HG03135 (cell line): ENCODE data around the gene PPP2R3B.
A peak's percentile ranks its signal among the peaks of the same experiment; 100 is the strongest.
"Not testable (repeated sequence)": the region's sequence is repeated elsewhere in the genome, so short reads cannot be mapped to it uniquely, and the experiment has no call there.

Experiments used
- ATAC-seq: cut with Tn5 transposase; IDR thresholded peaks from one replicate; pipeline ENCODE4 v1.9.1; 2021; ENCODE audit warnings: mild to moderate bottlenecking, moderate library complexity; ENCODE audit not compliant: unreplicated experiment

Gene PPP2R3B

GRCh38 chrX:404656-405055 is 17.9 kb upstream of the PPP2R3B start:
- ATAC-seq: no peak

GRCh38 chrX:402857-403256 is 16.1 kb upstream of the PPP2R3B start:
- ATAC-seq: no peak

GRCh38 chrX:400258-400657 is 13.6 kb upstream of the PPP2R3B start:
- ATAC-seq: no peak

- ATAC-seq: no peak
Measured at GRCh38 chrX:397575-397974, 10.9 kb upstream of the PPP2R3B start.

- no peak for ATAC-seq
Measured at GRCh38 chrX:394830-395229, 8.1 kb upstream of the PPP2R3B start.

- no peak for ATAC-seq
Measured at GRCh38 chrX:392575-392846, 5.8 kb upstream of the PPP2R3B start.

- ATAC-seq: no peak
Measured at GRCh38 chrX:391717-392574, 5.2 kb upstream of the PPP2R3B start.

GRCh38 chrX:390459-390858 is 3.8 kb upstream of the PPP2R3B start:
- no peak for ATAC-seq

- ATAC-seq: no peak
Measured at GRCh38 chrX:389021-389441, 2.3 kb upstream of the PPP2R3B start.

- ATAC-seq: no peak
Measured at GRCh38 chrX:387729-388128, 1.0 kb upstream of the PPP2R3B start.

- ATAC-seq: peak; percentile 37
Measured at GRCh38 chrX:386239-386767, 404 bp downstream of the PPP2R3B start.

GRCh38 chrX:385736-386135 is 971 bp downstream of the PPP2R3B start:
- ATAC-seq: not testable (repeated sequence)

GRCh38 chrX:384861-385260 is 1.8 kb downstream of the PPP2R3B start:
- no peak for ATAC-seq

GRCh38 chrX:378443-378842 is 8.3 kb downstream of the PPP2R3B start:
- ATAC-seq: no peak

- ATAC-seq: not testable (repeated sequence)
Measured at GRCh38 chrX:376206-376605, 10.5 kb downstream of the PPP2R3B start.

- ATAC-seq: no peak
Measured at GRCh38 chrX:375181-376036, 11.3 kb downstream of the PPP2R3B start.

GRCh38 chrX:374596-374995 is 12.1 kb downstream of the PPP2R3B start:
- ATAC-seq: no peak

GRCh38 chrX:373641-374471 is 12.9 kb downstream of the PPP2R3B start:
- no peak for ATAC-seq

GRCh38 chrX:372856-373640 is 13.7 kb downstream of the PPP2R3B start:
- no peak for ATAC-seq

- ATAC-seq: no peak
Measured at GRCh38 chrX:371907-372306, 14.8 kb downstream of the PPP2R3B start.
